RWPE1 (cell line): ENCODE measurements around the gene SRGAP3.

Source experiments
- CTCF ChIA-PET: fragments of 350-600 bp; sonication (Branson Sonifier 250); formaldehyde crosslinking; extraction: SDS; loops from one replicate; lab custom pipeline; 2021; lab: Yijun Ruan, JAX
- POLR2A ChIA-PET: fragments of 400-600 bp; formaldehyde crosslinking; extraction: SDS; loops from one replicate; lab custom pipeline; 2020; ENCODE audit warnings: antibody characterized with exemption; ENCODE audit not compliant: low non-redundant PET; lab: Yijun Ruan, JAX
- DNase-seq: peaks from one replicate; pipeline ENCODE4 v3.0.0; 2012; ENCODE audit warnings: low spot score
- H3K27ac ChIP-seq: fragments of 450-650 bp; 2 replicates; pipeline ENCODE4 v1.5.1; 2017
- TF ChIP-seq, protein P1 (sequence below): fragments of 450-650 bp; conservative IDR thresholded peaks from 2 replicates; pipeline ENCODE4 v1.5.1; 2017; ENCODE audit warnings: low read depth, mild to moderate bottlenecking

The SRGAP3 gene

DNA sequence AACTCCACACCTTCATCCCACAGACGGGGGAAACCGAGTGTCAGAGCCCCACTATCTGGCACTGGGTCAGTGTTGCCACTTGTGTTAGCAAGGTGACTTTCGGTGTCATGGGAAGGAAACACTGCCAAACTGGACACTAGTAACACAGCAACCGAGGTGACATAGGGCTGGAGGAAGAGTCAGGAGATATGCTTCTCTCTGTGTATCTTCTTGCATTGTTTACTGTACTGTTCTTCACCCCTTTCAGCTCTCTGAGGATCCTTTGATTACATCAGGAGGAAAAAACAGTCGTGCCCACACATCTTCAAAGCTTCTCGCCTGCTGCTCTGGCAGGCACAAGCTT is 176.8 kb downstream of the SRGAP3 start:
- no peak for DNase-seq
- ChIA-PET POLR2A (no interaction called here), CTCF (no interaction called here)
- TF ChIP-seq, protein P1, sequence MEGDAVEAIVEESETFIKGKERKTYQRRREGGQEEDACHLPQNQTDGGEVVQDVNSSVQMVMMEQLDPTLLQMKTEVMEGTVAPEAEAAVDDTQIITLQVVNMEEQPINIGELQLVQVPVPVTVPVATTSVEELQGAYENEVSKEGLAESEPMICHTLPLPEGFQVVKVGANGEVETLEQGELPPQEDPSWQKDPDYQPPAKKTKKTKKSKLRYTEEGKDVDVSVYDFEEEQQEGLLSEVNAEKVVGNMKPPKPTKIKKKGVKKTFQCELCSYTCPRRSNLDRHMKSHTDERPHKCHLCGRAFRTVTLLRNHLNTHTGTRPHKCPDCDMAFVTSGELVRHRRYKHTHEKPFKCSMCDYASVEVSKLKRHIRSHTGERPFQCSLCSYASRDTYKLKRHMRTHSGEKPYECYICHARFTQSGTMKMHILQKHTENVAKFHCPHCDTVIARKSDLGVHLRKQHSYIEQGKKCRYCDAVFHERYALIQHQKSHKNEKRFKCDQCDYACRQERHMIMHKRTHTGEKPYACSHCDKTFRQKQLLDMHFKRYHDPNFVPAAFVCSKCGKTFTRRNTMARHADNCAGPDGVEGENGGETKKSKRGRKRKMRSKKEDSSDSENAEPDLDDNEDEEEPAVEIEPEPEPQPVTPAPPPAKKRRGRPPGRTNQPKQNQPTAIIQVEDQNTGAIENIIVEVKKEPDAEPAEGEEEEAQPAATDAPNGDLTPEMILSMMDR, result no peak
- no peak overlapping the region for H3K27ac ChIP-seq

DNA sequence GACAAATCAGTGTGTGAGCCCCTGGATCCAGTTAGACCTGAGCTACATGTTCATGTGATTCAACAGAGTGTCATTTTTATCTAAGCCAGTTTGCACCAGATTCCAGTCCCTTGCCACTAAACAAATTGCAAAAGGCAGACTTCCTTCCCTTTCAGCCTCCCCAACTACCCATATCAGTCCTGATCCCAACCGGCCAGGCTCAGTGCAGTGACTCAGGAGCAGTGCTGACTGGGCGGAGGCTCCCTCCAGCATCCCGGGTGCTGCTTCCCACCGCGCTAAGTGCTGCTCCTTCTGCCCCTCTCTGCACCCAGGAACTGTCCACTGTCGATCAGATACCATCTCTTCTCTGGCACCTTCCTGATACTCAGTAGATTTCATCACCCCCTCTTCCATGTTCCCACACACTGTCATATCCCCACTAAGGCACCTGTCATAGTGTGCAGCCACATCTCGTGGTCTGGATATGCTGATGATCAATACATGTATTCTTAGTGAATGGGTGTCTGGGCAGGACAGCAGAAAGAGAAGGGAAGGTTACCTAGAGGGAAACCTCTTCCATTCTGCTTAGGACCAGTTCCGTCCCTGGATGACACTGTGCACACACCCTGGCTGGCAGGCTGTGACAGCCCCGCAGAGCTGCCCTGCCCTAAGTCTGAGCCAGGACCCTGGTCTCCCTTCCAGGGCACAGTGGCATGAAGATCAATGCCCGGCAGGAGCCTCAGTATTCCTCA is 177.3 kb downstream of the SRGAP3 start:
- TF ChIP-seq, protein P1, result no peak

GRCh38 chr3:9070961-9071360 is 178.5 kb downstream of the SRGAP3 start:
- POLR2A ChIA-PET, result no interaction called here
- no peak for DNase-seq
- no peak overlapping the region for H3K27ac ChIP-seq
- TF ChIP-seq, protein P1, result no peak
- CTCF ChIA-PET, result interaction anchor here (0.5 kb wide), 1 partner anchor 9 kb away, joined by 3 read pairs; no protein-coding TSS in a partner anchor

More for the DNA sequence above, 177.3 kb downstream of the SRGAP3 start:
- H3K27ac ChIP-seq, result no peak overlapping the region
- ChIA-PET POLR2A (no interaction called here), CTCF (no interaction called here)
- no peak for DNase-seq

DNA sequence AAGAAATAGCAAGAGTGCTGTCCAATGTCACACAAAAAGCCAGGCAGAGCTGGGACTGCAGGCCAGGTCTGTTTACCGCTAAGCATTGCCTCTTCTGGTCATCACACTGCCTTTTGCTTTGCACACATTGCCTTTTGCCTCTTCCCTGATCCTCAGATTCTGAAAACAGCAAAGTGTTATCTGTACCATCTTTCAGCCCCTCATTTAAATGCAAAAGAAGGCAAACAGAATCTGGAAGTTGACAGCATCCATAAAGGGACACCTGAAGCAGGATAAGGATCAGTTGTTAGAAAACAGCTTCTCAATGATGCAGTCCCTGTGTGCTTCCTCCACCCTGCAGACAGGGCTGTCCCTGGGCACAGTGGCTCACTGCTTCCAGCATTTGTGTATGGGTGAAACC is 179.5 kb downstream of the SRGAP3 start:
- no peak for DNase-seq
- H3K27ac ChIP-seq, result no peak overlapping the region
- TF ChIP-seq, protein P1, result no peak
- POLR2A ChIA-PET, result no interaction called here
- CTCF ChIA-PET, result no interaction called here

GRCh38 chr3:9068051-9068450 is 181.4 kb downstream of the SRGAP3 start:
- DNase-seq, result no peak
- TF ChIP-seq, protein P1, result no peak
- no peak overlapping the region for H3K27ac ChIP-seq
- ChIA-PET CTCF (interaction anchor here (0.6 to 0.7 kb wide), 3 partner anchors 70 to 183 kb away, joined by 3 to 5 read pairs (median 3); no protein-coding TSS in a partner anchor), POLR2A (no interaction called here)

- ChIA-PET CTCF (interaction anchor here (0.6 kb wide), 1 partner anchor 83 kb away, joined by 3 read pairs; no protein-coding TSS in a partner anchor), POLR2A (no interaction called here)
- peak; percentile 19 for DNase-seq
- no peak overlapping the region for H3K27ac ChIP-seq
- TF ChIP-seq, protein P1, result peak; percentile 90
These were observed 182.0 kb downstream of the SRGAP3 start for GRCh38 chr3:9067352-9067975.
